ENCODE measurements around the gene NKD1.

NKD1 gene

GRCh38 chr16:50643192-50643591 is 95.0 kb downstream of the NKD1 start:
- DNase-seq, result no peak

GRCh38 chr16:50644245-50644644 is 96.0 kb downstream of the NKD1 start:
- no peak for DNase-seq

GRCh38 chr16:50644729-50645128 is 96.5 kb downstream of the NKD1 start:
- DNase-seq, result peak in 34 of 56 donors; percentile 2 to 59 (median 10)

GRCh38 chr16:50645563-50646220 is 97.5 kb downstream of the NKD1 start:
- no peak for DNase-seq

GRCh38 chr16:50646345-50646744 is 98.1 kb downstream of the NKD1 start:
- DNase-seq, result no peak

GRCh38 chr16:50651835-50652438 is 103.7 kb downstream of the NKD1 start:
- DNase-seq, result no peak

GRCh38 chr16:50652836-50653425 is 104.7 kb downstream of the NKD1 start:
- no peak for DNase-seq

GRCh38 chr16:50653633-50654519 is 105.7 kb downstream of the NKD1 start:
- DNase-seq, result no peak

- no peak for DNase-seq
These were observed 107.4 kb downstream of the NKD1 start for GRCh38 chr16:50655558-50656055.

- peak in 1 of 56 donors; percentile 3 for DNase-seq
These were observed 109.0 kb downstream of the NKD1 start for GRCh38 chr16:50657241-50657640.

GRCh38 chr16:50659806-50660205 is 111.6 kb downstream of the NKD1 start:
- no peak for DNase-seq

- DNase-seq, result no peak
These were observed 114.2 kb downstream of the NKD1 start for GRCh38 chr16:50662306-50662940.

GRCh38 chr16:50664270-50664669 is 116.1 kb downstream of the NKD1 start:
- DNase-seq, result no peak

GRCh38 chr16:50665128-50665878 is 117.1 kb downstream of the NKD1 start:
- DNase-seq, result peak in 48 of 56 donors; percentile 13 to 88 (median 56)

- no peak for DNase-seq
These were observed 118.7 kb downstream of the NKD1 start for GRCh38 chr16:50666658-50667496.

- DNase-seq, result no peak
These were observed 119.5 kb downstream of the NKD1 start for GRCh38 chr16:50667497-50668367.

- DNase-seq, result peak in 1 of 56 donors; percentile 11
These were observed 120.3 kb downstream of the NKD1 start for GRCh38 chr16:50668368-50669008.

- no peak for DNase-seq
These were observed 121.5 kb downstream of the NKD1 start for GRCh38 chr16:50669741-50670140.
